GM18951 (cell line): ENCODE data around the gene KCNMA1.

Experiments used
- POLR2A ChIP-seq: IDR thresholded peaks from 4 replicates; pipeline ENCODE4 v1.6.1; 2011; ENCODE audit warnings: mild to moderate bottlenecking; ENCODE audit not compliant: insufficient read length, insufficient read depth; ENCODE audit errors: extremely low read depth
- in situ Hi-C: fragments of 300-500 bp; cut with MboI; formaldehyde crosslinking; loops from one replicate; pipeline ENCODE4 v1.12.0; 2022; ENCODE audit warnings: low sequenced_read_pairs, mixed read lengths, inconsistent platforms; ENCODE audit not compliant: unreplicated experiment

KCNMA1 gene

GRCh38 chr10:77245953-77246352, 391.7 kb downstream of the KCNMA1 start:
- in situ Hi-C loops, result no loop called here
- no peak for TF ChIP-seq POLR2A

GRCh38 chr10:77244746-77245145, 392.9 kb downstream of the KCNMA1 start:
- in situ Hi-C loops, result no loop called here

DNA sequence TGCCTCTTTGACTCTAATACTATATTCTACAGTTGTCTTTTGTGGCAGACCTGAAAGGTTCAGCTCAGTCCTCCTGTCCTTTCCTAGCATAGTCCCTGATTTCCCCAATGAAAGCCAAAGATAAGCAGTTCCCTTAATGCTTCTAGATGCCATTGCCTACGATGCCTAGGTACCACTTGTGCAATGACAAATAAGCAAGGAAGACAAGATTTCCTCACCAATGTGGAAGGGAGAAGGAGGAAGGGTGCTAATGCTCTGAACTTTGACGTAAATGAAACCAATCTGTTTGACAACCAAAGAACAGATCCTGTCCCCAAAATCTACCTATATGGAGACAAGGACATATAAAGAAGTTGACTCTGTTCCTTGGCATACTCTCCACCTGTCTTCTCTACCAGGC, 393.3 kb downstream of the KCNMA1 start:
- no peak for TF ChIP-seq POLR2A
- in situ Hi-C loops, result no loop called here

More at GRCh38 chr10:77244746-77245145, 392.9 kb downstream of the KCNMA1 start:
- no peak for TF ChIP-seq POLR2A

DNA sequence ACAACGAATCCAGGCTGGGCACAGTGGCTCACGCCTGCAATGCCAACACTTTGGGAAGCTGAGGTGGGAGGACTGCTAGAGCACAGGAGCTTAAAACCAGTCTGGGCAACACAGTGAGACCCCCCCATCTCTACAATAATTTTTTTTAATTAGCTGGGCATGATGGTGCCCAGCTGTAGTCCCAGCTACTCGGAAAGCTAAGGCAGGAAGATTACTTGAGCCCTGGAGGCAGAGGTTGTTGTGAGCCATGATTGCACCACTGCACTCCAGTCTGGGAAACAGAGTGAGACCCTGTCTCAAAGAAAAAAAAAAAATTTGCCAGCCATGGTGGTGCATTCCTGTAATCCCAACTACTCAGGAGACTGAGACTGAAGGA, 396.3 kb downstream of the KCNMA1 start:
- in situ Hi-C loops, result no loop called here
- TF ChIP-seq POLR2A, result no peak

DNA sequence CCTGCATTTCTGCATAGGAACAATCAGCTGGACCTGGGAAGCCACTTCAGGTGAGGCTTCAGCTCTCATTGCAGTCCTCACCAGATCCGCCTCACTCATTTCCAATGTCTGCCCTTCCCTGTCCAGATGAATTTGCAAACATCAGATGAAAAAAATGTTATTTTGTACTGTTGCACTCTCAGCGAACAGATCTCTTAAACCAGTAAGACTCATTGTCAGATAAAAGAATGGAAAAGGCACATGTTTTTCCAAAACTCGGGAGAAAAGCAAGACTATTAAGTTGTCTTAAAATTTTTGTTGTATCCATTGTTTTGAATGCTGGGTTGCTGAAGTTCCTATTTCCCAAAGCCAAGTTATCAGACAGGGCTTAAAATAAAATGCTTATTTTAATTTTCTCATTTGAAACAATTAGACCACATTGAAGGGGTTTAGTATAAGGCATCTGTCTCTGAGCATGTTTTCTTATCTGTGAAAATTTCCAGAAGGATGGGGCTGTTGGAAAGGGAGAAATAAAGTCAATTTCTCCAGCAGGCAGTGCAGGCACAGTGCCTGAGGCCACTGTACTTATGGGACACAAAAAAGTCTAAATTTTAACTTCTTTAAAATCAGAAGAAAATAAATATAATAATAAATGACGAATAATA, 396.8 kb downstream of the KCNMA1 start:
- TF ChIP-seq POLR2A, result no peak
- in situ Hi-C loops, result no loop called here

- in situ Hi-C loops, result no loop called here
- no peak for TF ChIP-seq POLR2A
Measured at GRCh38 chr10:77240041-77240652, 397.5 kb downstream of the KCNMA1 start.

DNA sequence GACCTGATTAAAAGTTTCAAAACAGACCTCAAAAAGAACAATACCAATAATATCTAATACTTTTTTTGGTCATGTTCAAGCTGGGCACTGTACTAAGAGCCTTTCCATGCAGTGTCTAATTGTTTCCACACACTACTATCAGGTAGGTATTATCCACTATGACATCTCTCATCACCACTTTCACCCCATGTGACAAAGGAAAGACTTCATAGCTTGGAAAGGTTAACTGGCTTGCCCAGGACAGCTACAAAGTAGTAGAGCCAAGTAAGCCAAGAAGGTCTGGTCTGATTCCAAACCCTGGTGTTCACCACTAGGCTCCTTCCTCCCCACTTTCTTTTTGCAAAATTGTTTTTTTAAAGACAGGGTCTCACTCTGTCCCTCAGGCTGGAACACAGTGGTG, 400.5 kb downstream of the KCNMA1 start:
- in situ Hi-C loops, result no loop called here
- TF ChIP-seq POLR2A, result no peak

GRCh38 chr10:77236700-77237099, 400.9 kb downstream of the KCNMA1 start:
- TF ChIP-seq POLR2A, result no peak
- in situ Hi-C loops, result no loop called here

- in situ Hi-C loops, result no loop called here
- no peak for TF ChIP-seq POLR2A
Measured at GRCh38 chr10:77236029-77236428, 401.6 kb downstream of the KCNMA1 start.

DNA sequence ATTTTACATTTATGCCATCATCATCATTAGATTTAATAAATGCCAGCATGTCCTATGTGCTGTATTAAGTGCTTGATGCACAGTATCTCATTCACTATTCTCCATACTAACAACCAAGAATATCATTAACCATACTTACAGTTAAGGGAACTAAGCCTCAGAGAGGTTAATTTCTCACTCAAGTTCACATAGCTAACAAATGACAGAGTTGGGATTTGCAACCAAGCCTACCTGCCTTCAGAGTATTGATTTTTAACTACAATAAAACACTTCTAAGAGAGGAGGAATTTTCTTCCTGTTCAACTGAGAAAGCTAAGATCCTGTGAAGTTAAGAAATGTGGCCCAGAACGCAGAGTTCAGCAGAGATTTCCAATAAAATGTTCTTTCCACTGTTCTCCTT, 403.0 kb downstream of the KCNMA1 start:
- TF ChIP-seq POLR2A, result no peak
- in situ Hi-C loops, result no loop called here

- in situ Hi-C loops, result no loop called here
- TF ChIP-seq POLR2A, result no peak
Measured at GRCh38 chr10:77233466-77233865, 404.1 kb downstream of the KCNMA1 start.

- TF ChIP-seq POLR2A, result no peak
- in situ Hi-C loops, result no loop called here
Measured at GRCh38 chr10:77231884-77232610, 405.6 kb downstream of the KCNMA1 start.

GRCh38 chr10:77231375-77231774, 406.2 kb downstream of the KCNMA1 start:
- TF ChIP-seq POLR2A, result no peak
- in situ Hi-C loops, result no loop called here

- no peak for TF ChIP-seq POLR2A
- in situ Hi-C loops, result no loop called here
Measured at GRCh38 chr10:77230194-77230593, 407.4 kb downstream of the KCNMA1 start.
